NCI-H82 treated with DMSO at 0.1 percent for 48 hours (cell line): ENCODE results near the gene CRYBB1.

ENCODE experiments used
- DNase-seq: peaks from one replicate; lab custom pipeline; 2025; ENCODE audit not compliant: unreplicated experiment; lab: John Stamatoyannopoulos, UW

CRYBB1 gene

GRCh38 chr22:26617271-26618199, at the start of gene CRYBB1:
TSS of gene CRYBB1 (minus strand) at chr22:26618027. CDS start at chr22:26616319, 1,708 bp downstream.
- DNase-seq = no peak

GRCh38 chr22:26667140-26667539, 49.3 kb upstream of the CRYBB1 start:
- no peak for DNase-seq

GRCh38 chr22:26665813-26666231, 48.0 kb upstream of the CRYBB1 start:
- DNase-seq = no peak

- DNase-seq = no peak
These were observed 45.6 kb upstream of the CRYBB1 start for GRCh38 chr22:26663374-26663923.

- no peak for DNase-seq
These were observed 44.3 kb upstream of the CRYBB1 start for GRCh38 chr22:26662160-26662559.

GRCh38 chr22:26660961-26661578, 43.2 kb upstream of the CRYBB1 start:
- DNase-seq = peak; percentile 16

- no peak for DNase-seq
These were observed 42.5 kb upstream of the CRYBB1 start for GRCh38 chr22:26660356-26660755.

GRCh38 chr22:26658671-26659478, 41.0 kb upstream of the CRYBB1 start:
- peak; percentile 77 for DNase-seq

GRCh38 chr22:26658161-26658560, 40.3 kb upstream of the CRYBB1 start:
- DNase-seq = no peak

GRCh38 chr22:26656891-26657851, 39.3 kb upstream of the CRYBB1 start, which contains the start of gene MIAT:
TSS of gene MIAT (plus strand) at chr22:26657588.
- DNase-seq = no peak

- DNase-seq = no peak
These were observed 34.0 kb upstream of the CRYBB1 start for GRCh38 chr22:26651815-26652214.

- DNase-seq = peak; percentile 6
These were observed 33.0 kb upstream of the CRYBB1 start for GRCh38 chr22:26650722-26651421.

GRCh38 chr22:26648528-26649388, 30.9 kb upstream of the CRYBB1 start:
- no peak for DNase-seq

- DNase-seq = no peak
These were observed 30.2 kb upstream of the CRYBB1 start for GRCh38 chr22:26648011-26648497.

GRCh38 chr22:26646158-26646557, 28.3 kb upstream of the CRYBB1 start:
- no peak for DNase-seq

- no peak for DNase-seq
These were observed 25.7 kb upstream of the CRYBB1 start for GRCh38 chr22:26643418-26644100.
